ENCODE measurements around the gene C1QTNF8.
"Not testable (repeated sequence)": the region's sequence is repeated elsewhere in the genome, so short reads cannot be mapped to it uniquely, and the experiment has no call there.

The C1QTNF8 gene

DNA sequence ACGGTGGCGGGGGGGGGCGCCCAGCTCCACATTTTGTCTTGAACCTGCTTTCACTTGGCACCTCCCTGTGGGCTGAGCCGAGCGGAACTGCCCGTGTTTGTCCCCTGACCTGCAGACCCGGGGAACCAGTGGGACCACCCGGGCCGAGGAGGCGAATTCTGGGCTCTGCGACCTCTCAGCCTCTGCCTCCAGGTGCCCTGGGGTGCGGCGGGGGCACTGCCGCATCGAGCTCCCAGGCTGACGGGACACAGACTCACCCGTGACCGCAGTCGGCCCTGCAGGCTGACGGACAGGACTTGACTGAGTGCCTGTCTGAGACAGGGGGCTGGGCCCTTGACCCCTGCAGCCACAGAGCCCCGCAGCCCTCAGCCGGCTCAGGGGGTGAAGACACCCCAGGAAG is 11.1 kb upstream of the C1QTNF8 start:
- no peak for DNase-seq

DNA sequence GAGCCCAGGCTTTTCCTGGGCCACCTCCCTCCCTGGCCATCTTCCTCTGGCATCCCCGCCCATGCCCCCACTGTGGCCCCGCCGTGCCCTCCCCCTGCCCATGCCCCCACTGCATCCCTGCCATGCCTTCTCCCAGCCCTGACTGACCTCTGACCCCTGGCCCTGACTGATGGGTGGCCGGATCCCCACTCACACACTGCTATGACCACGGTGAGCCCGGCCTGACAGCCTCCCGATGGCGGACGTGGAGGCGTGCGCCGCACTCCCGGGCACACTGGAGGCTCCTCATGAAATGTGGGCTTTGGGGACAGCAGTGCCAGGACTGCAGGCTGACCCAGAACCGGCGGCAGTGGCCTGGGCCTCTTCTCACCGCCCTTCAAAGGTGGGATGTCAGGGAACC is 10.6 kb upstream of the C1QTNF8 start:
- DNase-seq: no peak

DNA sequence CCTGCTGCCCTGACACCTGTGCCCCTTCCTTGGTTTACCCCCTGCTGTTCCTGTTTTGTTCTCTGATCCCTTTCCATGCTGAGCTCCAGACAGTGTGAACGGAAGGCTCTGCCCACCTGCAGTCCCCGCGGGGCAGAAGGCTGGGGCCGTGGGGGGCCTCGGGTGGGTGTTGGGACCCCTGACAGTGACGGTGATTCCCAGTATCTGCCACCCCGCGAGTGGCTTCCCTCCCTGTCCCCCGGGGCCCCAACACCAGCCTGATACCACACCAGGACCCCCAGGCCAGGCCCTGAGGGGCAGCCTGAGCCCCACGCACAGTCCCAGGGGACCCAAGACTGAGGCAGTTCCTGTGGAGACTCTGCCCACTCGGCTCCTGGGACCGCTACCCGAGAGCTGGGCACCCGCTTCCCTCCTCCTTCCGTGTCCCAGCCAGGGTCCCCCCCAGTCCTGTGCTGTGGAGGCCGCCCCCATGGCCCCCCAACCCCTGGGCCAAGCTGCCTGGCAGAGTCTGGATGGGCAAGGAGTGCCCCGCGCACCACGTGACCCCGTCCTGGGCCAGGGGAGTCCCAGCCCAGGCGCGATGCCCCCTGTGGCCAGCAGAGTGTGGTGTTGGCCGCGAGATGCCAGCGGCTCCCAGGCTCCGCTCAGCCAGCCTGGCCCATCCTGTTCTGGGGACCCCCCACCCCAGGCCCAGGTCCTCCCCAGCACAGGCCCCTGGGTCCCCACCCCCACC is 10.0 kb upstream of the C1QTNF8 start:
- DNase-seq: no peak

DNA sequence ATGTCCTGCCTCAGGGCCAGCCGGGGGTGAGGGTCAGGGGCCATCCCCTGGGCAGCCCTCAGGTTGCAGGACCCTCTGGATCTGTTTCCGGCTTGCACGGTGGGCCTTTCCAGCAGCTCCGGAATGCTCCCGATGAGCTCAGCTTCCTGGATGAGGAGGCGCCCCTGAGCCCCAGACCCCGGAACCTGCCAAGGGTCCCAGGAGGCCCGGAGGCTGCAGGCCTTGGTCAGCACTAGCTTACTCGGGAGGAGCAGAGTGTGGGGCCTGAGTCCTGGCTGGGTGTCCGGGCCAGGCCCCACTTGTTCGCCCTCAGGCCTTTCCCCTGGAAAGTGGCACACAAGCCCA is 7.6 kb upstream of the C1QTNF8 start:
- no peak for DNase-seq

DNA sequence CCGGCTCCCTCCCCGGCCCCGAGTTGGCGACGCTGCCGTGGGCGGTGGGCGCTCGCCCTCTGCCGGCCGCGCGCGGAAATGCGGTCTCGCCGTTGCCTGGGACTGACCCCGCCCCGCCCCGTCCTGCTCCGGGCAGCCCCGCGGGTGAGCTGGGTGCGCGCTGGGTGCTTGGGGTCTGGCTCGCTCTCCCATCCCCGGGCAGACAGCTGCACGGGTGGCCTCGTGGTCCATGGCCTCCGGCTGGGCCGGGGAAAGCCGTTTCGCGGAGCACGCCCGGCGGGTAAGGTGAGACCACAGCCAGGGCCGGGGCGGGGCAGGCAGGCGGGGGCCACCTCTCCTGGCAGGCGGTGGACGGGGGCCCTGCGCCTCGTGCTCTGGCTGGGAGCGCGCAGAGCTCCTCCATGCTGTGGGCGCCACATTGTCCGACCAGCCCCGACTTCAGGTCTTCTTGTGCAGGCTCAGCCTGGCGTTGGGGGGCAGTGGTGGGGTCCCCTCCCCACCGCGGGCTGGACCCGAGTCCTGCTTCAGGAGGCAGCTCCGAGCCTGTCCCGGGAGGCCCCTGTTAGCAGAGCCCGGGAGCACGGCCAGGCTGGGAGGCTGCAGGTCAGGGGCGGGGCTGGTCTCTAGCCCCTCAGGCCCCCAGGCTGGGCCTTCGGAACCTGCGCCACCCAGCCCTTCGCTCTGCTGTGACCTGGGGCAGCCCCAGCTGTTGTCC is 7.0 kb upstream of the C1QTNF8 start:
- no peak for DNase-seq

DNA sequence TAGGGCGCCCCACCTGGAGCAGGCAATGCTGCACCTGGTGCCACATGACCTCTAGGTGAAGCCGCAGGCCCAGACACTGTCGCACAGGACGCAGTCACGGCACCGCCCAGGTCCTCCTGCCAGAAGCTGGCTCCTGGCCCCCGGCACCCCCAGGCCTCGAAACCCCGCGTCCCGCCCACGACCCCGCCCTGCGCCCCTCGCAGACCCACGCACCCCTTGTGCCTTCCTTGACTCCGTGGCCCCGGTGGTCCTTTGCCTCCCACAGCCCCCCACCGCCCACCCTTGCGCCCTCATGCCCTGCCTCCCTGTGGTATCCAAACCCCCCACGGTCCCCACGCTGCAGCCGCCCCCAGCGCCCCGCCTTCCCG is 6.3 kb upstream of the C1QTNF8 start:
- DNase-seq: no peak

DNA sequence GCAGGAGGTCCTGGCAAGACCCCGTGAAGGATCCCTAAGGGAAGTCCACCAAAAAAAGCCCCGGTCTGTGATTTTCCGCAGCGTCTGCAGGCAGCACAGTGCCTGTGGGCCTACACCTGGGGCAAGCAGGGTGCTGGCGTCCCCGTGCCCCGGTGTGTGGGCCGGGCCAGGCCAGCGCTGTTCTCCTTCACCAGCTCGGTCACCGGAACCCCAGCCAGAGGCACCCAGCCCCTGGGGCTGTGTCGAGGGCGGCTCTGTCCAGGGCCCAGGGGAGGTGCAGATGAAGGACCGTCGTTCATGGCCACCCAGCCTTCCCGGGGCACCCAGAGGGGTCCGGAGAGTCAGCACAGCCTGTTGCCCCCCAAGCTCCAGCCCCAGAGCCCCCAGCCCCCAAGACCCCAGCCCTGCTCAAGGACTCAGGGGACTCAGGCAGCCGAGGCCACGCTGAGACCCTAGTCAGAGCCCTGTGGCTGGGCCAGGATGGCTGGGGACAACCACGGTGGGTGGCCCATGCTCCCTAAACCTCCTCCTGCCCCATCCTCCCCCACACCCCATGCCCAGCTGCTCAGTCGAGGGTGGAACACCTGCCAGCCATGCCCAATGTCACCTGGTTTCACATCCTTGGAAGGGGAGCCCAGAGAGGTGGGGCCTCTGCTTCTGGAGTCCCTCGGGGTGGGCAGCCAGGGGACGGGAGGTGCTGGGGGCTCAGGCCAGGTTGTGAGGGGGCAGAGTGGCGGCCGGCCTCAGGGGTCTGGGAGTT is 5.7 kb upstream of the C1QTNF8 start:
- DNase-seq: no peak

DNA sequence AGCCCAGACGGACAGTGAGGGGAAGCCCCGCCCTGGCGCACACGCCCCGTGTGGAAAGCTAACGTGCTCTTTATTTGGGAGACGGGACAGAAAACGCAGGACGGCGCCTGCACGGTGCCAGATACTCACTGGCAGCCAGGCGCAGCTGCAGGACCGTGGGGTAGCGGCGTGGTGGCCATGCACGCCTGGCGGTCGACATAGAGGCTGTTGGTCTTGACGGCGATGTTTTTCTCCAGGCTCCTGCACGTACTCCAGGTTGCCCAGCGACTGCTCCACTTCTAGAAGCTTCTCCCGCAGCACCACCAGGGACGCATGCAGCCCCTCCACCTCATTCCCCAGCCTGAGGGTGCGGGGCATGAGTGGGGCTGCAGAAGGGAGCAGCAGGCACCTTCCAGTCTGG is 5.1 kb upstream of the C1QTNF8 start:
- DNase-seq: no peak

DNA sequence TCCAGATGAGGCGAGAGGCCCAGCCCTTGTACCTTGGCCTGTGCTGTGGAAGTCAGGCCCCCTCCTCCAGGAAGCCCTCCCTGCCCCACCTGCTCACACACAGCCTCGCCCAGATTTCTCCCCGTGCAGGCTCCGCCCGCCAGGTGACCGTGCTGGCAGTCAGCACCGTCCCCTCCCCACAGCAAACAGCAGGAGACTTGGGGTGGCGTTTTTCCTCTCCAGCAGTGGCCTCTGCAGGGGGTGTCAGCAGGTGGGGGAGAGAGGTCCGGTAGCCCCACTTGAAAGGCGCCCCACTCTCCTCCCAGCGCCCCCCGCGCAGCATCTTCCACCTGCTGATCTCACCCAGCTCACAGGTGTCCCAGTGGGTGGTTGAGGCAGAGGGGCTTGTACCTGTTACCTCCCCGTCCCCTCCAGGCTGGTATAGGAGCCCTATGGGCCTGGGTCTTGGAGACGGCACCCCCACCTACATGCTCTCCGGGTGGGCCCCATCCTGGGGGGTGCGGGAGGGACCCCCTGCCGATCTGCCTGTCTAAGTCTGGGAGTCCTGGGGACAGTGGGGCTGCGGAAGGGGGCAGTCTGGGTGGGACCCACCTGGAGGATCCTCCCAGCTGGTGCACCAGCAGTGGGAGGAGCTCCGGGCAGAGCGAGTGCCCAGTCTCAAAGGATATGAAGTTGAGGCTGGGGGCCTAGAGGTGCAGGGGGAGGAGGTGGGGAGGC is 4.2 kb upstream of the C1QTNF8 start:
- DNase-seq: no peak

DNA sequence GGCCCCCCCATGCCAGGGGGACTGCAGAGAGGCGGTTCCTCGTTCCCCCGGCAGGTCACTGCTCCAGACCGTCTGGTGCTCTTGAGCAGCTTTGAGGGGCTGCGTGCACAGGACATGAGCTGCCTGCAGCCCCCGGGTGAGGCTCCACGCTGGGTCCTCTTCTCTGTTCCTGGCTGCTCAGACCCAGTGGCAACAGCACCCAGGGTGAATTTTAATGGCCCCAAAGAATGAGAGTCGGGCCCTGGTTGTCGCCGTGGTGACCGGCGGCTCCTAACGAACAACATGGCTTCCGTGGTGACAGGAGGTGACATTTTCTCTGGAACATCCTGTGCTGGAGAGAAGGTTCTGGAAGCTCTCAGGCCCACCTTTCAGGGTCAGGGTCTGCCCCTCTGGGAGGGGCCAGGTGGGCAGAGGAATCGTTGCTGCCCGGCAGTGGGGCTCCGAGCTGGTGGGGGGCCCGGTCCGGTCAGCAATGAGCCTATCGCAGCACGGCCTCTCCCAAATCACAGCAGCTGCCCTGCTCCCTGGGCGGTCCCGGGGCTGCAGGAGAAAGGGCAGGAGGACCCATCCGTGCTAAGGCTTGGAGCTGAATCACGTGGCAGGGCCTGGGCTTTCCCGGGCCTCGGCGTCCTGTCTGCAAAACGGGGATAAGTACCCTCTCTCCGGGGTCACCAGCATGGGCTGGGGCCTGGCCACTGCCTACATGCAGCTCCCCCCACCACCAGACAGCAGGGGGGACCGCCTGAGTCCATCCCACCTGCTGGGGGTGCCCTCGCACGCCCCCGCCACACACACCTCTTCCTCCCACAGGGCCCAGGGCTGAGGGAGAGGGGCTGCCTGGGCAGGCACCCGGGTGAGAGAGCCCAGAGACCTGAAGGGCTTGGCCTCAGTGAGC is 3.4 kb upstream of the C1QTNF8 start:
- no peak for DNase-seq

DNA sequence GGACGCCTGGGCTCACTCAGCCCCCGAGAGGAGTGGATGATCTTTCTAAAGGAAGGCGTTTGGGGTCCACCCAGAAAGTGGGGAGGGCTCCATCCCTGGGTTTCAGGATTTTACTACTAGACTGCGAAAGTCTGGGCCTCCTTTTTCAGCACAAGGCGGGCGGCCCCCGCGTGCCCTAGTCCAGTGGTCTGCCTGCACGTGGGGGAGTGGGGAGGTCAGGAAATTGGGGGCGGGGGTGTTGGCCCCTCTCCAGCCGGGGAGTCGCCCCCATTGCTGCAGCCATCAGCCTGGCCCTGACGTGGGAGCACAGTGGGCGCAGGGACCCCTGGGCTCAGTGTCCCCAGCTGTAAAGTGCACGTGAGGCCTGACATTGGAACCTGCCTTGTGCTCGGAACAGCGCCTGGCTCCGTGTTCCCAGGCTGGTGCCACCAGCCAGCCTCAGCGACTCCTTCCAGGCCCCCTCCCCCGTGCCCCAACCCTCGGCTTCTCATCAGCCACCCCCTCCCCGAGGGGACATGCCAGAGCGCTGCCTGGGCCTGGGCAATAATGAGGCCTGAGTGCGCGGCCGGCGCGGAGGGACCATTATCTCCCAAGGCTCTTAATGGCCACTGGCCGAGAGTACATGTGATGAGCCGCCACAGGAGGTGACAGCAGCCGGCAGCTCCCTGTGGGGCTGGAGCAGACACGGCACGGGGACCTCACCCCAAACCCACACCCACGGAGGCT is 2.4 kb upstream of the C1QTNF8 start:
- no peak for DNase-seq

DNA sequence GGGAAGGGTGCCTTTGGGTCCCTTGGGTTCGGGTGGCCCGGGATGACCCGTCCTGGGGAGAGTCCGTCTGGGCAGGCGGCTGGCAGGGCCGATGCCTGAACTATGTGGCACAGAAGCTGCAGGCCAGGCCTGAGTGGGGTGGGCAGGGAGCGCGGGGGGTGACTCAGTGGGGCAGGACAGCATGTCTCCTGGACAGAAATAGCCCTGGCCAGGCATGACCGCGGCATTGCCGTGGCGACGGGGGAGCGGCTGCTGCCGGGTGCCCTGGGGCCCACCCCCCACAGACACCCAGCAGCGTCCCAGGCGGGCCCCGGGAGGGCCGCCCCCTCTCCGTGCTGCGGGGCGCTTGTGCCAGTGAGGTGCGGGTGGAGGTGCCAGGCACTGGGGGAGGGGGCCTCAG is 1.8 kb upstream of the C1QTNF8 start:
- DNase-seq: no peak

DNA sequence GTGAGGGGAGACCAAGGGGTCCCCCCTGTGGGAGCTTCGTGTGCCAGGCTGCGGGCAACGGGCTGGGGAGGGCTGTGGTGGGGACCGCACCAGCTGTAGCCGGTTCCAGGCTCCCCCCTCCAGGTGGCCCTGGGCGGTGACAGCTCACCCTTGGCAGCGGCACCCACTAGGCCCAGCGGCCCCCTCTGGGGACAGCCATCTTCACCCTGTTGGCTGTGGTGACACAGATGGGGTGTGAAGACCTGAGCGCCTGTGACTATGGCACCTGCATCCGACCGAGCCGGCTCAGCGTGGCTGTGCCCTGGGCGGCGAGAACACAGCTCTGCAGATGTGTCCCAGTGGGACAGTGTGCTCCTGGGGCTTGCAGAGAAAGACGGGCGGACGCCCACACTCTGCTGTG is 1.1 kb upstream of the C1QTNF8 start:
- DNase-seq: no peak

DNA sequence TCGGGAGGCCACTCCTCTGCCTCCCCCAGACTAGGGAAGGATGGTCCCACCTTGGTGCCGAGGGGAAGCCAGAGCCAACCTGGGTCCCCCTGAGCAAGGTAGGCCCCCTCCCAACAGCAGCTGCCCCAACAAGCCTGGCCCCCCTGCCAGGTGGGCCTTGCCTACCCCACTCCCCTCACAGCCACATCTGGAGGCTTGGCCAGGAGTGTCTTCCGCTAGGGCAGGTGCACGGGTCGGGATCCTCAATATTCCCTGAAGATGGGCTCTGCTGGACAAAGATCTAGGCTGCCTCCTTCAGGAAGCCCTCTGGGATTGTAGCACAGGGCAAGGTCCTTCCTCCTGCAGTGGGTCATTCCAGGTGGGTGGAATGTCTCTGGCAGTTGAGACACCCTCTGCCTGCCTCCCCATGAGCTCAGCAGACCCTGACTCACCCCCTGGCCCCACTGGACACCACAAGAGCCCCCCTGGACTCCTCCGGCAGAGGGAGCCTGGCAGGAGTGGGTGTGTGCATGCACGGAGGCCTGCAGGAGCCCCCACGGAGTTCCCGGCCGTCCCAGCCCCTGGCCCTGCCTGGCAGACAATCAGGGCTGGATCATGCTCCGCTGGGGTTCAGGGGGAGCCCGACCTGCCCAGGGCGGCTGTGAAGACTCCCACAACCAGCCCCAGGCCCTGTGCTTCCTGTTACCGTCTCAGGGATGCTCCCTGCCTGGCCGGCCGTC is 435 bp downstream of the C1QTNF8 start:
- no peak for DNase-seq

DNA sequence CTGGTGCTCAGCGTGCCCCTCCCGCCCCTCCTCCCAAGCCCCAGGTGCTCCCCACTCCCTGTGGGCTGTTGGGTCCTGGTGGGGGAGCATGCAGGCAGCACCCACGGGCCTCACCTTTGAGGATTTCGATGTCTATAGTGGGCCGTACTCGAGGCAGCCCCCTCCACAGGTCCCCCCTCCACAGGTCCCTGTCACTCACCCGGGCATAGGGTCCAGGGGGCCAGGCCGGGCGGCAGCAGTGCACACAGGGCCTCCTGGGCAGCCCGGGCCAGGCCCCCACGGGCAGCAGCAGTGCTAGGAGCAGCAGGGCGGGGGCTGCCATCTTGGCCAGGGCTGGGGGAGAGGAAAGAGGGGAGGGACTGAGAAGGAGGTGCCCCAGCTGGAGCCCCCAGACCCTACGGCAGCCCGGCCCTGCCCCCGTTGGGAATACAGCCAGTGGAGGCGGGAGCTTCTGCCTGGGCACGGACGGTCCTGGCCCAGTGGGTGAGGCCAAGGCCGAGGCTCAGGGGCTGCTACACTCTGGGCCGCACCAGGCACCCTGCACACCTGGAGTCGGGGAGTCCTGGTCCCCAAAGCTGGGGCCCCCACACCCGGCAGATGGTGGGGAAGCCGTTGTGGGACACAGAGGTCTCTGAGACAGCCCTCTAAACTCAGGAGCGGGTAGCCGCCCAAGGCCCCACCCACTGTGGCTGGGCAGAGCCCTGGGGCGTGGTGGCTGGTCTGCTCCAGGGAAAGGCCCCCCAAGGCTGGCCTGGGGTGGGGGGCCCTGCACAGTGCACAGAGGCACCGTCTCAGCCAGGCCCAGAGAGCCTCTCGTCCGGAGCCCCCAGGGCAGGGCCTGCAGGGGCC is 1.2 kb downstream of the C1QTNF8 start:
- DNase-seq: no peak

DNA sequence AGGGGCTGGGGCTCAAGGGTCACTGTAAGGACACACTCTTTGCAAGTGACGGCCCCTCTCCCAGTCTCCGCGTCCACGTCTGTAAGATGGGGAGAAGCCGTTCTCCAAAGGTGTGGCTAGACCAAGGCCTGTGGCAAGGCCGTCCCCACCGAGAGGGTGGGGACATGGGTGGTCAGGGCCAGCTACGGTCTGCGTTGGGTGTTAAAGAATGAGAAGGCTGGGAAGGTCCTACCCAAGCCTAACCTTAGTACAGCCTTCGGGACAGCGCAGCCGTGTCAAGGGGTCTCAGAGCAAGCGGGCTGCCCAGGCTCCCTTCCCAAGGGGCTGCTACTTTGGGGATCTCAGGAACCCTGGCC is 1.9 kb downstream of the C1QTNF8 start:
- no peak for DNase-seq

DNA sequence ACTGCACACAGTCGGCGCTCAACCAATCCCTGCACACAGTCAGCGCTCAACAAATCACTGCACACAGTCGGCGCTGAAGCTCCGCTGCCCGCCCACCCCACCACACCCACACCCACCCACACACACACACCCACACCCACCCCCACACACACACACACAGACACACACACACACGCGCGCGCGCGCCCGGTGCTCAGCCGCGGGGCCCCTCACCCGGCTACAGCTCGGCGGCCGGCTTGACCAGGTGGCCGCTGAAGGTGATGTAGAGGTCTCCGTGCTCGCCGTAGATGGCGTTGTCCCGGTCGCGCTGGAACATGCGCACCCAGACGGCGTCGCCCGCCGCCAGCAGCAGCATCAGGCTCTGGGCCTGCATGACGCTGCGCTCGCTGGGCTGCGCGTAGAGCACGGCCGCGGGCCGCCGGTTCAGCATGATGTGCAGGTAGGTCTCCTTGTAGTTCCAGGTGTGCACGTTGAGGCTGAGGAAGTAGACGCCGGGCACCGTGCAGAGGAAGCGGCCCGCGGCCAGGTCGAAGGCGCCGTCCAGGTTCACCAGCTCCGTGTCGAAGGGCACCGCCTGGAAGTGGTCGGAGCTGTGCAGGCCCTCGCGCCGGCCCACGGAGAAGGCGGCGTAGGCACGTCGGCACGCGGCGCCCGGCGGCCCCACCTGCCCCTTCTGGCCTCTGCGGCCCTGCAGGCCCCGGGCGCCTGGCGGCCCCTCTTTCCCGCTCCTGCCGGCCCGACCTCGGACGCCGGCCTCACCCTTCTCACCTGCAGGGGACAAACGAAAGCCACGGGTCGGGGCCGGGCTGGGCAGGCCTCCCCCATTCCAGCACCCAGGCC is 2.5 kb downstream of the C1QTNF8 start:
- DNase-seq: no peak

DNA sequence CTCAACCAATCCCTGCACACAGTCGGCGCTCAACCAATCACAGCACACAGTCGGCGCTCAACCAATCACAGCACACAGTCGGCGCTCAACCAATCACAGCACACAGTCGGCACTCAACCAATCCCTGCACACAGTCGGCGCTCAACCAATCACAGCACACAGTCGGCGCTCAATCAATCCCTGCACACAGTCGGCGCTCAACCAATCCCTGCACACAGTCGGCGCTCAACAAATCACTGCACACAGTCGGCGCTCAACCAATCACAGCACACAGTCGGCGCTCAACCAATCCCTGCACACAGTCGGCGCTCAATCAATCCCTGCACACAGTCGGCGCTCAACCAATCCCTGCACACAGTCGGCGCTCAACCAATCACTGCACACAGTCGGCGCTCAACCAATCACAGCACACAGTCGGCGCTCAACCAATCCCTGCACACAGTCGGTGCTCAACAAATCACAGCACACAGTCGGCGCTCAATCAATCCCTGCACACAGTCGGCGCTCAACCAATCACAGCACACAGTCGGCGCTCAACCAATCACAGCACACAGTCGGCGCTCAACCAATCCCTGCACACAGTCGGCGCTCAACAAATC is 3.3 kb downstream of the C1QTNF8 start:
- not testable (repeated sequence) for DNase-seq

Measured in NCI-H1694 treated with DMSO at 0.1 percent for 48 hours (cell line).